Smooth muscle cell (in vitro differentiated cells): ENCODE measurements around the gene KLHL22. TPM values are rescaled to one million over a fixed set of nuclear protein-coding genes. Genes with fewer than 3 reads are reported as not detected.

Experiments
- DNase-seq: peaks from one replicate; lab custom pipeline; 2025; ENCODE audit not compliant: unreplicated experiment; lab: John Stamatoyannopoulos, UW
- H2AFZ ChIP-seq: fragments of 200-600 bp; sonication (generic); 2 replicates; pipeline ENCODE4 v1.6.0; 2016; ENCODE audit warnings: antibody characterized with exemption, low read depth, mild to moderate bottlenecking
- H3F3A ChIP-seq: fragments of 200-600 bp; sonication (generic); 2 replicates; pipeline ENCODE4 v1.6.0; 2017; ENCODE audit warnings: antibody characterized with exemption, low read depth
- H3K27ac ChIP-seq: fragments of 200-600 bp; sonication (generic); 2 replicates; pipeline ENCODE4 v1.5.1; 2016; ENCODE audit warnings: low read depth, mild to moderate bottlenecking
- H3K27me3 ChIP-seq: fragments of 200-600 bp; sonication (generic); 2 replicates; pipeline ENCODE4 v1.6.1; 2016; ENCODE audit warnings: low read depth, mild to moderate bottlenecking
- H3K36me3 ChIP-seq: fragments of 200-600 bp; sonication (generic); 2 replicates; pipeline ENCODE4 v1.5.1; 2016; ENCODE audit warnings: low read depth
- H3K4me1 ChIP-seq: fragments of 200-600 bp; sonication (generic); 2 replicates; pipeline ENCODE4 v1.5.1; 2016; ENCODE audit warnings: low read depth
- H3K4me2 ChIP-seq: fragments of 200-600 bp; sonication (generic); 2 replicates; pipeline ENCODE4 v1.6.0; 2016; ENCODE audit warnings: mild to moderate bottlenecking
- H3K4me3 ChIP-seq: fragments of 200-600 bp; sonication (generic); 2 replicates; pipeline ENCODE4 v1.5.1; 2016; ENCODE audit warnings: mild to moderate bottlenecking
- H3K79me2 ChIP-seq: fragments of 200-600 bp; sonication (generic); 2 replicates; pipeline ENCODE4 v1.6.0; 2016; ENCODE audit warnings: low read depth, mild to moderate bottlenecking
- H3K9ac ChIP-seq: fragments of 200-600 bp; sonication (generic); 2 replicates; pipeline ENCODE4 v1.6.0; 2016; ENCODE audit warnings: low read depth
- H3K9me3 ChIP-seq: fragments of 200-600 bp; sonication (generic); replicated peaks from 2 replicates; pipeline ENCODE4 v1.5.1; 2016; ENCODE audit warnings: low read depth
- H4K20me1 ChIP-seq: fragments of 200-600 bp; sonication (generic); 2 replicates; pipeline ENCODE4 v1.6.0; 2016; ENCODE audit warnings: low read depth
- CTCF ChIP-seq: fragments of 200-600 bp; sonication (generic); IDR thresholded peaks from 2 replicates; pipeline ENCODE4 v1.5.1; 2017; ENCODE audit warnings: borderline replicate concordance, mild to moderate bottlenecking, antibody characterized with exemption; ENCODE audit not compliant: insufficient read depth, poor library complexity, severe bottlenecking
- WGBS: methylation state at CpG from one replicate; pipeline ENCODE4 v1.1.7; 2016; ENCODE audit warnings: low lambda C conversion rate; 5-methylcytosine and 5-hydroxymethylcytosine counted together
- polyA plus RNA-seq: library from polyadenylated mRNA; unstranded; fragments of >200 nt; fragmentation: Nextera tagmentation; extraction: Ambion mirVana; gene quantifications from 2 replicates; pipeline ENCODE4 v1.2.1, GENCODE V29; 2016
- total RNA-seq: library from RNA; depleted of rRNA; stranded (reverse); fragments of >200 nt; gene quantifications from 2 replicates; pipeline ENCODE4 v1.2.3, GENCODE V29; 2014

Gene KLHL22
- total and polyA plus RNA-seq, 2 experiments from 2014 or later, result 17.1 to 27.3 TPM

GRCh38 chr22:20414450-20414849, 81.1 kb downstream of the KLHL22 start:
- Histone ChIP-seq H3K9ac (no peak overlapping the region), H3K4me2 (no peak overlapping the region), H3K9me3 (no peaks in the 10 kb centered on the region), H3K4me3 (no peak overlapping the region), H3K27me3 (no peaks in the 10 kb centered on the region), H3K79me2 (no peaks in the 10 kb centered on the region), H4K20me1 (no peaks in the 10 kb centered on the region), H3K4me1 (no peaks in the 10 kb centered on the region), H2AFZ (no peak overlapping the region), H3F3A (no peaks in the 10 kb centered on the region), H3K27ac (no peak overlapping the region), H3K36me3 (no peaks in the 10 kb centered on the region)
- no peak for DNase-seq
- 77% methylated on average over 3 of the region's 3 CpGs for WGBS
- no peak for TF ChIP-seq CTCF

GRCh38 chr22:20414059-20414440, 81.5 kb downstream of the KLHL22 start:
- Histone ChIP-seq H3F3A (no peaks in the 10 kb centered on the region), H3K79me2 (no peaks in the 10 kb centered on the region), H3K27me3 (no peaks in the 10 kb centered on the region), H4K20me1 (no peaks in the 10 kb centered on the region), H2AFZ (no peak overlapping the region), H3K4me3 (no peak overlapping the region), H3K9ac (no peak overlapping the region), H3K4me1 (no peaks in the 10 kb centered on the region), H3K36me3 (no peaks in the 10 kb centered on the region), H3K9me3 (no peaks in the 10 kb centered on the region), H3K4me2 (no peak overlapping the region), H3K27ac (no peak overlapping the region)
- TF ChIP-seq CTCF, result no peak
- DNase-seq, result no peak
- WGBS, result 85% methylated on average over 5 of the region's 5 CpGs

- TF ChIP-seq CTCF, result no peak
- WGBS, result 96% methylated on average over 9 of the region's 9 CpGs
- no peaks in the 10 kb centered on the region for H3K27me3 ChIP-seq
- no peak overlapping the region for H3K27ac ChIP-seq
- no peaks in the 10 kb centered on the region for H3K79me2 ChIP-seq
- no peaks in the 10 kb centered on the region for H3K36me3 ChIP-seq
- no peaks in the 10 kb centered on the region for H3K4me1 ChIP-seq
- H2AFZ ChIP-seq, result no peak overlapping the region
- no peaks in the 10 kb centered on the region for H3K9me3 ChIP-seq
- DNase-seq, result no peak
- no peak overlapping the region for H3K9ac ChIP-seq
- H3K4me3 ChIP-seq, result no peak overlapping the region
- H4K20me1 ChIP-seq, result no peaks in the 10 kb centered on the region
- H3K4me2 ChIP-seq, result no peak overlapping the region
- no peaks in the 10 kb centered on the region for H3F3A ChIP-seq
These were observed 82.2 kb downstream of the KLHL22 start for GRCh38 chr22:20413217-20414058.
